A549 (cell line): ENCODE data around the gene CCDC137. TPM values are rescaled to one million over a fixed set of nuclear protein-coding genes. Genes with fewer than 3 reads are reported as not detected.
A peak's percentile ranks its signal among the peaks of the same experiment; 100 is the strongest.

Experiments used
- ATAC-seq, 2 experiments: fragments of 200-7000 bp in 1 of 2; fragments of >200 bp in 1 of 2; cut with Nextera tagmentation in 1 of 2; cut with Tn5 transposase in 1 of 2; 3 replicates each; pipeline versions ENCODE4 v1.8.0 to v1.9.1; 2018 to 2020; ENCODE audit warnings: mild to moderate bottlenecking in 1 of 2, moderate library complexity in 1 of 2
- CTCF ChIA-PET: fragments of 300-600 bp; sonication (Branson Sonifier 250); formaldehyde crosslinking; extraction: SDS; loops from one replicate; lab custom pipeline; 2021; ENCODE audit warnings: antibody characterized with exemption, inconsistent platforms; lab: Yijun Ruan, JAX
- POLR2A ChIA-PET: fragments of 350-600 bp; formaldehyde crosslinking; extraction: SDS; loops from one replicate; lab custom pipeline; 2021; ENCODE audit warnings: antibody characterized with exemption, inconsistent platforms; lab: Yijun Ruan, JAX
- DNase-seq, 2 experiments: peaks; one replicate each; pipeline versions ENCODE4 v3.0.0 to v3.0.0-alpha.2; 2011 to 2016; ENCODE audit warnings: low read depth in 1 of 2, low spot score in 1 of 2
- FAIRE-seq: peaks from 2 replicates; lab custom pipeline; 2011; peaks lifted over from hg19 to GRCh38; lab: Jason Lieb, UNC
- H3K27ac ChIP-seq, 2 experiments: fragments of >200 bp; sonication (Bioruptor Twin); formaldehyde crosslinking; 3 replicates each; pipeline ENCODE4 v1.5.1; 2016 to 2017
- H3K4me1 ChIP-seq: fragments of >200 bp; sonication (Bioruptor Twin); formaldehyde crosslinking; 3 replicates; pipeline ENCODE4 v1.6.1; 2016
- H3K4me2 ChIP-seq: fragments of >200 bp; sonication (Bioruptor Twin); formaldehyde crosslinking; 3 replicates; pipeline ENCODE4 v1.6.1; 2016
- H3K4me3 ChIP-seq: fragments of >200 bp; sonication (Bioruptor Twin); formaldehyde crosslinking; 3 replicates; pipeline ENCODE4 v1.5.1; 2016
- H3K9me3 ChIP-seq: fragments of >200 bp; sonication (Bioruptor Twin); formaldehyde crosslinking; 3 replicates; pipeline ENCODE4 v1.6.1; 2016
- BCL3 ChIP-seq: fragments of >200 bp; sonication (Bioruptor Twin); formaldehyde crosslinking; IDR thresholded peaks from 3 replicates; pipeline ENCODE4 v1.6.1; 2016
- CBX8 ChIP-seq: fragments of 200-600 bp; sonication (generic); IDR thresholded peaks from 2 replicates; pipeline ENCODE4 v1.6.1; 2016
- CEBPB ChIP-seq, 2 experiments: fragments of >200 bp in 1 of 2; sonication (Bioruptor Twin) in 1 of 2; formaldehyde crosslinking in 1 of 2; IDR thresholded peaks; 2 replicates each; pipeline ENCODE4 v1.6.1; 2012 to 2016
- CHD4 ChIP-seq: fragments of 200-600 bp; sonication (generic); IDR thresholded peaks from 2 replicates; pipeline ENCODE4 v1.6.1; 2016; ENCODE audit warnings: antibody characterized with exemption, mild to moderate bottlenecking, borderline replicate concordance
- ELK1 ChIP-seq: fragments of 150-350 bp; IDR thresholded peaks from 2 replicates; pipeline ENCODE4 v1.6.1; 2014; ENCODE audit warnings: low read depth, mild to moderate bottlenecking, low read length
- ESRRA ChIP-seq: fragments of 150-350 bp; IDR thresholded peaks from 2 replicates; pipeline ENCODE4 v1.6.1; 2014; ENCODE audit warnings: mild to moderate bottlenecking, low read length, borderline replicate concordance
- JUN ChIP-seq, 2 experiments: fragments of >200 bp; sonication (Bioruptor Twin); formaldehyde crosslinking; IDR thresholded peaks; 2 replicates in 1 of 2; 3 replicates in 1 of 2; pipeline ENCODE4 v1.6.1; 2016 to 2017
- PHF8 ChIP-seq: fragments of 200-600 bp; sonication (generic); IDR thresholded peaks from 2 replicates; pipeline ENCODE4 v1.6.1; 2016; ENCODE audit warnings: low read depth, mild to moderate bottlenecking, antibody characterized with exemption, moderate library complexity, borderline replicate concordance
- RNF2 ChIP-seq: fragments of 200-600 bp; sonication (generic); IDR thresholded peaks from 2 replicates; pipeline ENCODE4 v1.6.1; 2016; ENCODE audit warnings: low read depth, mild to moderate bottlenecking, antibody characterized with exemption, moderate library complexity, borderline replicate concordance
- USF2 ChIP-seq: fragments of 450-650 bp; IDR thresholded peaks from 2 replicates; pipeline ENCODE4 v1.6.1; 2014; ENCODE audit warnings: antibody characterized with exemption
- WGBS: methylation state at CpG from one replicate; pipeline ENCODE4 v1.1.6; 2017; ENCODE audit errors: missing lambda C conversion rate; 5-methylcytosine and 5-hydroxymethylcytosine counted together
- polyA plus RNA-seq, 4 experiments: library from polyadenylated mRNA; depleted of rRNA in 3 of 4; stranded (reverse); fragments of >200 nt; fragmentation: RNase III in 1 of 4; extraction: RNeasy Plus Mini Kit Qiagen cat#74134 plus additional on column Dnase treatment in 1 of 4; gene quantifications; 2 replicates in 3 of 4; 3 replicates in 1 of 4; pipeline ENCODE4 v1.2.3, GENCODE V29; 2011 to 2017

Gene CCDC137
- polyA plus RNA-seq, 2 of the 4 experiments (the other 2 are of a cell fraction) = 22.6 to 55.0 TPM

GRCh38 chr17:81706757-81707624 lies 40.5 kb downstream of the CCDC137 start:
- CTCF ChIA-PET = interaction anchor here (0.7 to 1.4 kb wide), 7 partner anchors 12 to 28 kb away, joined by 3 to 5 read pairs (median 3); partner anchors contain the start of genes ARL16 and HGS
- no peaks in the 10 kb centered on the region for H3K9me3 ChIP-seq
- FAIRE-seq = no peak
- WGBS = 94% methylated on average over 53 of the region's 54 CpGs
- no peak for ATAC-seq
- no peak overlapping the region for H3K4me3 ChIP-seq
- H3K4me2 ChIP-seq = no peak overlapping the region
- no peak for TF ChIP-seq CBX8
- TF ChIP-seq ESRRA = no peak
- no peak for TF ChIP-seq CEBPB (IDR thresholded peaks at IDR 0.05)
- TF ChIP-seq PHF8 = no peak
- TF ChIP-seq CHD4 = no peak
- TF ChIP-seq RNF2 = no peak
- DNase-seq = no peak
- POLR2A ChIA-PET = no interaction called here
- H3K27ac ChIP-seq = no peak overlapping the region
- H3K4me1 ChIP-seq = peaks cover 15% of the 10 kb centered on the region

- TF ChIP-seq ELK1 (no peak), JUN (IDR thresholded peaks at IDR 0.05) (0 out of 5 replicates have a peak, but pooled peaks of 1 of the 2 experiments have one; percentile 26)
- Histone ChIP-seq H3K4me1 (peaks cover 15% of the 10 kb centered on the region), H3K4me3 (no peak overlapping the region), H3K9me3 (no peaks in the 10 kb centered on the region), H3K27ac (no peak overlapping the region), H3K4me2 (no peak overlapping the region)
- WGBS = 91% methylated on average over 23 of the region's 25 CpGs
- ATAC-seq (no peak), DNase-seq (no peak), FAIRE-seq (no peak)
- ChIA-PET CTCF (interaction anchor here (1.1 to 1.9 kb wide), 5 partner anchors 13 to 217 kb away, joined by 3 to 5 read pairs (median 3); no protein-coding TSS in a partner anchor), POLR2A (interaction anchor here (1.1 kb wide), 1 partner anchor 24 kb away, joined by 3 read pairs; the partner anchor contains the start of genes ARL16 and HGS)
Measured at GRCh38 chr17:81707725-81708646, 41.4 kb downstream of the CCDC137 start.

- DNase-seq (no peak), FAIRE-seq (no peak), ATAC-seq (no peak)
- 94% methylated on average over 17 of the region's 17 CpGs for WGBS
- POLR2A ChIA-PET = interaction anchor here (1.1 kb wide), 1 partner anchor 25 kb away, joined by 3 read pairs; the partner anchor contains the start of genes ARL16 and HGS
- Histone ChIP-seq H3K27ac (no peak overlapping the region), H3K4me3 (no peak overlapping the region), H3K9me3 (no peaks in the 10 kb centered on the region), H3K4me1 (peaks cover 22% of the 10 kb centered on the region), H3K4me2 (no peak overlapping the region)
- no peak for TF ChIP-seq BCL3
- no peak for TF ChIP-seq USF2
- CTCF ChIA-PET = interaction anchor here (1.1 to 1.9 kb wide), 6 partner anchors 13 to 216 kb away, joined by 3 to 7 read pairs (median 4); partner anchors contain the start of genes ARL16 and HGS
Measured at GRCh38 chr17:81708739-81709185, 42.2 kb downstream of the CCDC137 start.
